Endometrial microvascular endothelial cells (primary cell): ENCODE measurements around the gene ASH1L. TPM values are rescaled to one million over a fixed set of nuclear protein-coding genes. Genes with fewer than 3 reads are reported as not detected.
"Not testable (repeated sequence)": the region's sequence is repeated elsewhere in the genome, so short reads cannot be mapped to it uniquely, and the experiment has no call there.

Experiments used
- in situ Hi-C: cut with HindIII; loops from 2 replicates; pipeline ENCODE4 v1.10.0; 2017; ENCODE audit warnings: low sequenced_read_pairs, low pct_unique_long_range_greater_than_20kb; ENCODE audit errors: inconsistent ontology term
- total RNA-seq: library from RNA; depleted of rRNA; stranded (reverse); fragments of >200 nt; gene quantifications from one replicate; pipeline ENCODE4 v1.2.3, GENCODE V29; 2015; ENCODE audit errors: inconsistent ontology term

The ASH1L gene
- total RNA-seq, 1 donor from 2014 or later = 15.4 TPM

DNA sequence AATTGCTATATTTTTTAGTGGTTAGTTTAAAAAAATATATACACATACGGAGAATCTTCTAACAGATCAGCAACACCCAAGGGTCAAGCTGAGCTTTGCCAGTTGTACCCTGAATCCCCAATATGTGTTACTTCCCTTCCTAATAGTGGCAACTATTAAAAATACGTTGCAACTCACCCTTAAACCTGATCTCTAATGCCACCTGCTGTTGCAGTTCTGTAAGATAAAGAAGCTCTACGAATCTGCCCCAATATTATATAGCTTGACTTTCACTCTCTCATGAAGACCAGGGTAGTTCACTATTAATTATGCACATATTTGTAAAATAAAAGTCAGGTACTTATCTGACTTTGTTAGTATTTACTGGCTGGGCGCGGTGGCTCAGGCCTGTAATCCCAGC lies 58.4 kb downstream of the ASH1L start:
- in situ Hi-C loops = no loop called here

DNA sequence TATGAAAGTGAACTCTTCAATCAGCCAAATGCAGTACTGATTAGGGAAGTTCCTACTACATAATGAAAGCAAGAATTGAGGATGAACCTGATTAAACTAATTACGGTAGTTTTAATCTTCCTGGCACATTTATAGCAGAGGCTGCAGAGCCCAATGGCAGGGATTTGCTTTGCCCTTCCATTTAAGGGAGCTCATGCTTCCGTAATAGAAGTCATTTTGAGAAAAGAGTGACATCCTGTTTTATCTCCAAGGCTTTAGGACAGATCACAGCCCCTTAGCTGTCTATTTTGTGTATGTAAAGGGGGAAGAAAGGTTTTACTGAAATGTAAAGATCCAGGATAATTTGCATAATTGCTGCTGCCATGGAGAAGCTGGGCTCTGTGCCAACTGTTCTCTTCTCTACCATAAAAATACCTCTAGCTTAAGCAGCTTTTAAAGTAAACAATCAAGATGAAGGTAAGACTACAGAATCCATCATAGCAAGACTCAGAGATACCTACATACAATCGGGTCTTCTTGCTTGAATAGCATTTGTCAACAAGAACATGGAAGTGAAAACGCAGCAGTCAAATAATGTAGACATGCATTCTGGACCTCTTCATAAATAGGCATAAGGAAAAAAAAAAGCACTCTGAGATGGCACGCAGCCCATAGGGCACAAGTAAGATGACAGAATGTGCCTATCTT lies 62.5 kb downstream of the ASH1L start:
- in situ Hi-C loops = no loop called here

GRCh38 chr1:155499263-155499662 lies 63.3 kb downstream of the ASH1L start:
- in situ Hi-C loops = no loop called here

- in situ Hi-C loops = not testable (repeated sequence)
Measured at GRCh38 chr1:155493595-155493994, 69.0 kb downstream of the ASH1L start.

DNA sequence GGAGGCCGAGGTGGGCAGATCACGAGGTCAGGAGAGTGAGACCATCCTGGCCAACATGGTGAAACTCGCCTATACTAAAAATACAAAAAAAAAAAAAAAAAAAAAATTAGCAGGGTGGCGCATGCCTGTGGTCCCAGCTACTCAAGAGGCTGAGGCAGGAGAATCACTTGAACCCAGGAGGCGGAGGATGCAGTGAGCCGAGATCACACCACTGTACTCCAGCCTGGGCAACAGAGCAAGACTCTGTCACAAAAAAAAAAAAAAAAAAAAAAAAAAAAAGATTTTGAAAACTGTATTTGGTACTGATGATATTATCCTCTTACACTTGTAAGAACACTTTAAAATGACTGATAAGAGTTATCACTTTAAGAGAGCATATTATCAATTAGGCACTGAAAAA lies 74.2 kb downstream of the ASH1L start:
- in situ Hi-C loops = not testable (repeated sequence)

DNA sequence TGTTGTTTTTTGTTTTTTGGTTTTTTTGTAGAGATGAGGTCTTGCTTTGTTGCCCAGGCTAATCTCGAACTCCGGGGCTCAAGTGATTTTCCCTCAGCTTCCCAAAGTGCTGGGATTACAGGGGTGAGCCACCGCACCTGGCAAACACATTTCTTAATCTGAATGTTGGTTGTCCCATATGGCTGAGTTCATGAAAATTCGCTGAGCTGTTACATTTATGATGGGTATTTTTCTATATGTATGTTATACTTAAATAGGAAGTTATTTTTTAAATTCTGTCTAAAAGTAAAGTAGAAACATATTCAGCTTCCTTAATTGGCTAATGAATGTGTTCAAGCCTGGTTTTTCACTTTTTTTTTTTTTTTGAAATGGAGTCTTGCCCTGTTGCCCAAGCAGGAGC lies 75.1 kb downstream of the ASH1L start:
- in situ Hi-C loops = no loop called here

DNA sequence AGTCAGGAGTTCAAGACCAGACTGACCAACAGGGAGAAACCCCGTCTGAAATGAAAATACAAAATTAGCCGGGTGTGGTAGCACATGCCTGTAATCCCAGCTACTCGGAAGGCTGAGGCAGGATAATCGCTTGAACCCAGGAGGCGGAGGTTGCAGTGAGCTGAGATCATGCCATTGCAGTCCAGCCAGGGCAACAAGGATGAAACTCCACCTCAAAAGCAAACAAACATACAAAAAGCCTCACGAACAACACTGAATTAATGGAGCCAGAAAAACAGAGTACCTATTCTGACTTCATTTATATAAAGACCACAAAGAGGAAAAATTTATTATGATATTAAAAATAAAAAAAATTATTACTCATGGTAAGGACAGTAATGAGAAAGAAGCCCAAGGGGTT lies 75.7 kb downstream of the ASH1L start:
- in situ Hi-C loops = not testable (repeated sequence)

DNA sequence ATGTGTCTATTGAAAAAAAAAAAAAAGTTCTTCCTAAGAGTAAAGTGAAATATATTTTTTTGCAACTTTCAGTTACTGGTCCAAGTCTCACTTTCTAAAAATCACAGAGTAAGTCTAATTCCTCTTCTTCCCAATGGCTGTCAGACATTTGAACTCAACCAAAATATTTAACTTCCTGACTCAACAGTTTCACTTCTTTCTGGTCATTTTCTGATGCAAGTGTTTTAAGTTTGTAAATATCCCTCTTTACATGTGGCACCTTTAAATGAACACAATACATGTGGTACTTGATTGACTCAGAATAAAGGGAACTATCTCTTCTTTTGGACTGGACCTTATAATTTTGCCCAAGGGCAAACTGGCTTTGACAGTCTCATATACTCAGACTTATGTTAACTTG lies 76.7 kb downstream of the ASH1L start:
- in situ Hi-C loops = no loop called here

GRCh38 chr1:155485222-155485621 lies 77.4 kb downstream of the ASH1L start:
- in situ Hi-C loops = no loop called here

GRCh38 chr1:155481741-155482241 lies 80.8 kb downstream of the ASH1L start:
- in situ Hi-C loops = no loop called here

- in situ Hi-C loops = no loop called here
Measured at GRCh38 chr1:155479205-155479604, 83.4 kb downstream of the ASH1L start.

GRCh38 chr1:155478270-155478852 lies 84.2 kb downstream of the ASH1L start:
- in situ Hi-C loops = no loop called here

DNA sequence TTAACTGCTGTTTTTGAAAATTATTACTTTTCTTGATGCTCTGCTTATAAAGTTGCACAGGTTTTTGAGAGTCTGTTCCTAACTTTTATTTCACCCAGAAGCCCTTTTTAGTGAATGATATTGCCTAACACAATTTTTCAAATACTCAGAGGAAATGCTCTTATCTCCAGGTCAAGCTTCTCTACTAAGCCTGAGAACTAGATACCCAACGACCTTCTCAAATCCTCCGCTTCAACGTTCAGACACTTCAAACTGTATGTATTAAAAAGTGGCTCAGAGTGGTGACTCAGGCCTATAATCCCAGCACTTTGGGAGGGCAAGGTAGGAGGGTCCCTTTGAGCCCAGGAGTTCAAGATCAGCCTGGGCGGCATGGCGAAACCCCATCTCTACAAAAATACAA lies 88.5 kb downstream of the ASH1L start:
- in situ Hi-C loops = no loop called here

GRCh38 chr1:155473151-155473821 lies 89.3 kb downstream of the ASH1L start:
- in situ Hi-C loops = no loop called here

GRCh38 chr1:155472491-155473083 lies 90.0 kb downstream of the ASH1L start:
- in situ Hi-C loops = no loop called here

DNA sequence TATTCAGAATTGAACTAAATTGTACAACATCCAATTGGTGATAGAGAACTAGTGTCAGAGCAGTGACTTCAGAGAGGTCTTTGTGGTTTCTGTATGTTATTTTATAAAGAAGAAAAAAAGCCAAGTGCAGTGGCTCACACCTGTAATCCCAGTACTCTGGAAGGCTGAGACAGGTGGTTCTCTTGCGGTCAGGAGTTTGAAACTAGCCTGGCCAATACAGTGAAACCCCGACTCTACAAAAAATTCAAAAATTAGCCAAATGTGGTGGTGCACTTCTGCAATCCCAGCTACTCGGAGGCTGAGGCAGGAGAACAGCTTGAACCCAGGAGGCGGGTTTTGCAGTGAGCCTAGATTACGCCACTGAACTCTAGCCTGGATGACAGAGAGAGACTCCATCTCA lies 90.7 kb downstream of the ASH1L start:
- in situ Hi-C loops = no loop called here

- in situ Hi-C loops = no loop called here
Measured at GRCh38 chr1:155471026-155471425, 91.6 kb downstream of the ASH1L start.

DNA sequence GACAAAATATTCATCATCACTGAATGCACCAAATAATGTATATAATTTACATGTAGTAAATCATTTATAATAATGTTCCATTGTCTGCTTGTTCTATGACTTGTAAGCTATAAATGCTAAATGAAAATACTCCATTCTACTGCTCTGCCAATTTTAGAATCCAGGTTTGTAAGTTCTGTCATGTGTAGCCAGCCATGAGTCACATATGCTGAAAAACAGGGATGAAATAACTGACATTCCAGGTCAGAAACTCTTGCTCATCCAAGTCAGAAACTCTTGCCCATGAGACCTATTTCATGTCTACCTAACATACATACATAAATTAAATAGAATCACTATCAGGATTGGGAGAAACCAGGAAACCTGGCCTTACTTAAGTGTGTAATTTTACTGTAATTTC lies 95.6 kb downstream of the ASH1L start:
- in situ Hi-C loops = no loop called here

DNA sequence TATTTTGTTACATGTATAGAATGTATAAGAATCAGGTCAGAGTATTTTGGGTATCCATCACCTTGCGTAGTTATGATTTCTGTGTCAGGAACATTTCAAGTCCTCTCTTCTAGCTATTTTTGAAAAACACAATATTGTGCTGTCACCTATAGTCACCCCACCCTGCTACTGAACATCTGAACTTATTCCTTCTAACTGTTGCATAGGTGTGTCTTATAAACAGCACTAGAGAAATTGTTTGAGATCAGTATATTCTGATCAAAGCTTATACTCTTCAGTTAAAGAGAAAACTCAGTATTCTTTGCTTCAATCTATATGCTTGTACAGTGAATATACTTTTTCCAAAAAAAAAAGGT lies 96.0 kb downstream of the ASH1L start:
- in situ Hi-C loops = no loop called here
